GM12892 (cell line): ENCODE measurements around the gene MVD.

Source experiments
- POLR2A ChIP-seq: IDR thresholded peaks from 2 replicates; pipeline ENCODE4 v1.6.1; 2011; ENCODE audit warnings: low read depth, low read length, control low read depth
- POLR2AphosphoS5 ChIP-seq: IDR thresholded peaks from 2 replicates; pipeline ENCODE4 v1.6.1; 2011; ENCODE audit warnings: low read depth, low read length, control low read depth
- TAF1 ChIP-seq: IDR thresholded peaks from 2 replicates; pipeline ENCODE4 v1.6.1; 2011; ENCODE audit warnings: low read depth, mild to moderate bottlenecking, control low read depth, low read length, borderline replicate concordance

DNA sequence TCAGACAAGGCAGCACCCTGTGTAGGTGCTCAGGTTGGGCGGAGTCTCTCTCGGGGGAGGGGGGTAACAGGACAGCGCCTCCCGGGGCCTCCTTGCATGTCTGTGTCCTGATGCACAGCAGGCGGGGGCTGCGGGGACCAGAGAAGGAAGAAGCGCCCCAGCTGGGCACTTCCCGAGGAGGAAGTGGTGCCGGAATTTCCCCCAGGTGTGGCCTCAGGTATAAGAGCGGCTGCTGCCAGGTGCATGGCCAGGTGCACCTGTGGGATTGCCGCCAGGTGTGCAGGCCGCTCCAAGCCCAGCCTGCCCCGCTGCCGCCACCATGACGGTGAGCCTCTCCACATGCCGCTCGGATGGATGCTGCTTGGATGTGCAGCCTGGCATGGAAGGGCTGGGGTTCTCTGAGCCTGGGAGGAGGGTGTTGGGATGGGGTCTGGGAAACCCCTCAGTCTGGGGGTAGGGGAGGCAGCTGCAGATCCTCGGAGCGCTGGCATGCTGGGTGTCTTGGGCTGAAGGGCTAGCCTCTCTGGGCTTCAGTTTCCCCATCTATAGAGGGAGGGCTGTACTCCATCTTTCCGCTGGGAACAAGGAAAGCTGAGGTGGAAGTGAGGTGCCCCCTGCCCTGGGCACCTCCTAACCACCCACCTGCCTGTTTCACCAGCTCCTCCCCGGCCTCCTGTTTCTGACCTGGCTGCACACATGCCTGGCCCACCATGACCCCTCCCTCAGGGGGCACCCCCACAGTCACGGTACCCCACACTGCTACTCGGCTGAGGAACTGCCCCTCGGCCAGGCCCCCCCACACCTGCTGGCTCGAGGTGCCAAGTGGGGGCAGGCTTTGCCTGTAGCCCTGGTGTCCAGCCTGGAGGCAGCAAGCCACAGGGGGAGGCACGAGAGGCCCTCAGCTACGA lies 24.3 kb downstream of the MVD start, which contains the start of gene IL17C:
- TF ChIP-seq POLR2A (no peak), POLR2AphosphoS5 (no peak), TAF1 (no peak)
